Stomach smooth muscle (tissue), 2 donors: ENCODE data around the gene NUP210L.
A peak's percentile ranks its signal among the peaks of the same experiment; 100 is the strongest.

Experiments
- H3K27ac ChIP-seq: one replicate; pipeline ENCODE4 v1.7.0; 2013; ENCODE audit warnings: mild to moderate bottlenecking, low read length, inconsistent platforms
- H3K27me3 ChIP-seq, 2 donors: one replicate each; pipeline ENCODE4 v1.7.0; 2013; ENCODE audit warnings: low read length in 2 of 2; ENCODE audit not compliant: insufficient read depth in 2 of 2, control insufficient read depth in 1 of 2
- H3K36me3 ChIP-seq, 2 donors: one replicate each; pipeline ENCODE4 v1.7.0; 2013; ENCODE audit warnings: low read length in 2 of 2; ENCODE audit not compliant: control insufficient read depth in 2 of 2, insufficient read depth in 2 of 2
- H3K4me1 ChIP-seq: one replicate; pipeline ENCODE4 v1.7.0; 2013; ENCODE audit warnings: low read length; ENCODE audit not compliant: control insufficient read depth, insufficient read depth
- H3K4me3 ChIP-seq, 2 donors: one replicate each; pipeline ENCODE4 v1.7.0; 2013; ENCODE audit warnings: low read length in 2 of 2
- H3K9ac ChIP-seq, 2 donors: one replicate each; pipeline ENCODE4 v1.7.0; 2013; ENCODE audit warnings: low read length in 2 of 2, mild to moderate bottlenecking in 1 of 2
- H3K9me3 ChIP-seq, 2 donors: one replicate each; pipeline ENCODE4 v1.7.0; 2013; ENCODE audit warnings: low read length in 2 of 2; ENCODE audit not compliant: control insufficient read depth in 2 of 2
- donor health status: healthy.
- donor health status: Pancreatic carcinoma.

NUP210L gene

GRCh38 chr1:153956997-153957715 is 197.7 kb downstream of the NUP210L start:
- no peaks in the 10 kb centered on the region for H3K9me3 ChIP-seq
- peaks cover 50% of the 10 kb centered on the region for H3K4me1 ChIP-seq
- H3K4me3 ChIP-seq, result peak overlapping the region; percentile 86 to 95
- peaks cover 27 to 32% of the 10 kb centered on the region in 2 donors for H3K36me3 ChIP-seq
- H3K27ac ChIP-seq, result peak overlapping the region; percentile 77
- H3K9ac ChIP-seq, result peak overlapping the region; percentile 85 to 88
- H3K27me3 ChIP-seq, result no peaks in the 10 kb centered on the region

- peaks cover 35% of the 10 kb centered on the region for H3K4me1 ChIP-seq
- no peaks in the 10 kb centered on the region for H3K27me3 ChIP-seq
- H3K9ac ChIP-seq, result no peak overlapping the region
- no peak overlapping the region for H3K4me3 ChIP-seq
- no peak overlapping the region for H3K27ac ChIP-seq
- peaks cover 34 to 42% of the 10 kb centered on the region in 2 donors for H3K36me3 ChIP-seq
- H3K9me3 ChIP-seq, result no peaks in the 10 kb centered on the region
These were observed 200.0 kb downstream of the NUP210L start for GRCh38 chr1:153954826-153955225.

- Histone ChIP-seq H3K4me1 (peaks cover 29% of the 10 kb centered on the region), H3K9ac (no peak overlapping the region), H3K27ac (no peak overlapping the region), H3K36me3 (peaks cover 39 to 43% of the 10 kb centered on the region in 2 donors), H3K4me3 (no peak overlapping the region), H3K9me3 (no peaks in the 10 kb centered on the region), H3K27me3 (no peaks in the 10 kb centered on the region)
These were observed 201.0 kb downstream of the NUP210L start for GRCh38 chr1:153953859-153954365.

GRCh38 chr1:153951801-153952200 is 203.1 kb downstream of the NUP210L start:
- Histone ChIP-seq H3K4me3 (no peak overlapping the region), H3K27ac (no peak overlapping the region), H3K27me3 (no peaks in the 10 kb centered on the region), H3K9me3 (no peaks in the 10 kb centered on the region), H3K36me3 (peaks cover 49 to 54% of the 10 kb centered on the region in 2 donors), H3K9ac (no peak overlapping the region), H3K4me1 (peaks cover 20% of the 10 kb centered on the region)

GRCh38 chr1:153951183-153951582 is 203.7 kb downstream of the NUP210L start:
- Histone ChIP-seq H3K9me3 (no peaks in the 10 kb centered on the region), H3K27me3 (no peaks in the 10 kb centered on the region), H3K27ac (no peak overlapping the region), H3K36me3 (peaks cover 49 to 54% of the 10 kb centered on the region in 2 donors), H3K9ac (no peak overlapping the region), H3K4me1 (peaks cover 16% of the 10 kb centered on the region), H3K4me3 (no peak overlapping the region)

- H3K9ac ChIP-seq, result peak within 1 kb of the TSS; percentile 87 to 91
- peaks cover 18% of the 10 kb centered on the region for H3K4me1 ChIP-seq
- no peaks in the 10 kb centered on the region for H3K9me3 ChIP-seq
- no peaks in the 10 kb centered on the region for H3K27me3 ChIP-seq
- peaks cover 39 to 44% of the 10 kb centered on the region in 2 donors for H3K36me3 ChIP-seq
- peak within 1 kb of the TSS; percentile 90 for H3K27ac ChIP-seq
- peak within 1 kb of the TSS; percentile 85 to 89 for H3K4me3 ChIP-seq
These were observed 208.1 kb downstream of the NUP210L start, which contains the start of gene DENND4B for GRCh38 chr1:153946622-153947241. TSS of gene DENND4B (minus strand) at chr1:153946718. CDS start at chr1:153944374, 2,344 bp downstream.

- Histone ChIP-seq H3K4me3 (peak overlapping the region; percentile 85 to 89), H3K9me3 (no peaks in the 10 kb centered on the region), H3K27ac (peak overlapping the region; percentile 90), H3K36me3 (peaks cover 37 to 38% of the 10 kb centered on the region in 2 donors), H3K9ac (peak overlapping the region; percentile 87 to 91), H3K4me1 (peaks cover 18% of the 10 kb centered on the region), H3K27me3 (no peaks in the 10 kb centered on the region)
These were observed 208.9 kb downstream of the NUP210L start for GRCh38 chr1:153945795-153946621.

- H3K36me3 ChIP-seq, result peaks cover 33 to 38% of the 10 kb centered on the region in 2 donors
- no peaks in the 10 kb centered on the region for H3K9me3 ChIP-seq
- peaks cover 21% of the 10 kb centered on the region for H3K4me1 ChIP-seq
- no peaks in the 10 kb centered on the region for H3K27me3 ChIP-seq
- H3K4me3 ChIP-seq, result peak overlapping the region; percentile 85 to 89
- peak overlapping the region; percentile 87 to 91 for H3K9ac ChIP-seq
- peak overlapping the region; percentile 90 for H3K27ac ChIP-seq
These were observed 209.6 kb downstream of the NUP210L start for GRCh38 chr1:153945131-153945794.

GRCh38 chr1:153944827-153945117 is 210.1 kb downstream of the NUP210L start:
- H3K4me3 ChIP-seq, result peak overlapping the region; percentile 85 to 89

More at GRCh38 chr1:153944827-153945117, 210.1 kb downstream of the NUP210L start:
- peaks cover 33 to 34% of the 10 kb centered on the region in 2 donors for H3K36me3 ChIP-seq
- peak overlapping the region; percentile 90 for H3K27ac ChIP-seq
- no peaks in the 10 kb centered on the region for H3K27me3 ChIP-seq
- H3K4me1 ChIP-seq, result peaks cover 22% of the 10 kb centered on the region
- H3K9ac ChIP-seq, result peak overlapping the region; percentile 42 to 91
- no peaks in the 10 kb centered on the region for H3K9me3 ChIP-seq
